Left ventricle myocardium inferior (tissue), 1 donor: ENCODE measurements around the gene CSRP3. TPM values are rescaled to one million over a fixed set of nuclear protein-coding genes. Genes with fewer than 3 reads are reported as not detected.
A peak's percentile ranks its signal among the peaks of the same experiment; 100 is the strongest.

ENCODE experiments used
- DNase-seq: peaks from one replicate; pipeline ENCODE4 v3.0.0-alpha.2; 2020
- H3K27ac ChIP-seq: fragments of 200-600 bp; replicated peaks from 2 replicates; pipeline ENCODE4 v1.8.0; 2021
- H3K27me3 ChIP-seq: fragments of 200-600 bp; 2 replicates; pipeline ENCODE4 v1.8.0; 2021; ENCODE audit warnings: low read depth
- H3K36me3 ChIP-seq: fragments of 200-600 bp; 2 replicates; pipeline ENCODE4 v1.8.0; 2021
- H3K4me1 ChIP-seq: fragments of 200-600 bp; 2 replicates; pipeline ENCODE4 v1.8.0; 2021
- H3K4me3 ChIP-seq: fragments of 200-600 bp; 2 replicates; pipeline ENCODE4 v1.8.0; 2021; ENCODE audit warnings: mild to moderate bottlenecking, moderate library complexity
- H3K9me3 ChIP-seq: fragments of 200-600 bp; replicated peaks from 2 replicates; pipeline ENCODE4 v1.8.0; 2021
- CTCF ChIP-seq: fragments of 200-600 bp; IDR thresholded peaks from 2 replicates; pipeline ENCODE4 v1.8.0; 2021; ENCODE audit warnings: antibody characterized with exemption, mild to moderate bottlenecking, borderline replicate concordance
- intact Hi-C: fragments of 100-400 bp; cut with micrococcal nuclease; formaldehyde crosslinking; loops from one replicate; pipeline ENCODE4 v1.11.0; 2022
- total RNA-seq: library from RNA; stranded (reverse); fragmentation: NEBNext Ultra II Directional; extraction: Animal tissue kit (Norgen Biotek cat#: 25700); gene quantifications from one replicate; pipeline ENCODE4 v1.2.1, GENCODE V29; 2021
- donor health status: DM: no; HTN: yes; CAD: no; lungs with severe emphysema.

CSRP3 gene
- total RNA-seq, 1 donor from 2014 or later = 2,290 TPM

- Histone ChIP-seq H3K9me3 (no peaks in the 10 kb centered on the region), H3K27ac (peak overlapping the region; percentile 81), H3K4me3 (peak overlapping the region; percentile 29), H3K4me1 (peaks cover 82% of the 10 kb centered on the region), H3K36me3 (peaks cover 3% of the 10 kb centered on the region), H3K27me3 (no peaks in the 10 kb centered on the region)
- TF ChIP-seq CTCF = no peak
- intact Hi-C loops = no loop called here
- no peak for DNase-seq
Observed at GRCh38 chr11:19173004-19173689, 28.6 kb downstream of the CSRP3 start.

GRCh38 chr11:19168090-19168489 lies 33.7 kb downstream of the CSRP3 start:
- no peaks in the 10 kb centered on the region for H3K27me3 ChIP-seq
- H3K36me3 ChIP-seq = peaks cover 14% of the 10 kb centered on the region
- DNase-seq = no peak
- intact Hi-C loops = no loop called here
- H3K4me3 ChIP-seq = no peak overlapping the region
- H3K27ac ChIP-seq = peak overlapping the region; percentile 76
- H3K9me3 ChIP-seq = no peaks in the 10 kb centered on the region
- TF ChIP-seq CTCF = no peak
- peaks cover 54% of the 10 kb centered on the region for H3K4me1 ChIP-seq

GRCh38 chr11:19164881-19165280 lies 36.9 kb downstream of the CSRP3 start:
- H3K27me3 ChIP-seq = no peaks in the 10 kb centered on the region
- no peaks in the 10 kb centered on the region for H3K9me3 ChIP-seq
- peaks cover 14% of the 10 kb centered on the region for H3K36me3 ChIP-seq
- TF ChIP-seq CTCF = no peak
- intact Hi-C loops = no loop called here
- H3K4me1 ChIP-seq = peaks cover 27% of the 10 kb centered on the region
- H3K27ac ChIP-seq = no peak overlapping the region
- no peak for DNase-seq
- H3K4me3 ChIP-seq = no peak overlapping the region

GRCh38 chr11:19164230-19164855 lies 37.4 kb downstream of the CSRP3 start:
- Histone ChIP-seq H3K27ac (no peak overlapping the region), H3K4me1 (peaks cover 22% of the 10 kb centered on the region), H3K4me3 (no peak overlapping the region), H3K36me3 (peaks cover 19% of the 10 kb centered on the region), H3K27me3 (no peaks in the 10 kb centered on the region), H3K9me3 (no peaks in the 10 kb centered on the region)
- no peak for DNase-seq
- no peak for TF ChIP-seq CTCF
- intact Hi-C loops = no loop called here

GRCh38 chr11:19163617-19164016 lies 38.2 kb downstream of the CSRP3 start:
- no peak overlapping the region for H3K27ac ChIP-seq
- TF ChIP-seq CTCF = no peak
- DNase-seq = no peak
- no peaks in the 10 kb centered on the region for H3K27me3 ChIP-seq
- peaks cover 15% of the 10 kb centered on the region for H3K4me1 ChIP-seq
- peaks cover 25% of the 10 kb centered on the region for H3K36me3 ChIP-seq
- no peaks in the 10 kb centered on the region for H3K9me3 ChIP-seq
- intact Hi-C loops = no loop called here
- no peak overlapping the region for H3K4me3 ChIP-seq
